Mononuclear cell (primary cell): ENCODE results near the gene VWA1. TPM values are rescaled to one million over a fixed set of nuclear protein-coding genes. Genes with fewer than 3 reads are reported as not detected.
"Not testable (repeated sequence)": the region's sequence is repeated elsewhere in the genome, so short reads cannot be mapped to it uniquely, and the experiment has no call there.

ENCODE experiments used
- H3K27me3 ChIP-seq: 2 replicates; pipeline ENCODE4 v1.6.0; 2011; ENCODE audit warnings: low read length, control low read depth; ENCODE audit not compliant: insufficient read depth
- H3K4me1 ChIP-seq: 2 replicates; pipeline ENCODE4 v1.5.1; 2011; ENCODE audit warnings: mild to moderate bottlenecking, low read length, control low read depth; ENCODE audit not compliant: insufficient read depth
- H3K4me3 ChIP-seq: 2 replicates; pipeline ENCODE4 v1.5.1; 2011; ENCODE audit warnings: mild to moderate bottlenecking, low read length, moderate library complexity
- H3K9me3 ChIP-seq: 2 replicates; pipeline ENCODE4 v1.5.1; 2011; ENCODE audit warnings: low read depth, mild to moderate bottlenecking, control low read depth, low read length
- total RNA-seq: library from RNA; depleted of rRNA; stranded (reverse); fragments of >200 nt; gene quantifications from one replicate; pipeline ENCODE4 v1.2.3, GENCODE V29; 2012

VWA1 gene
- total RNA-seq, 1 donor = 0.10 TPM

GRCh38 chr1:1417396-1417795 lies 18.1 kb upstream of the VWA1 start:
- not testable (repeated sequence) for H3K4me1 ChIP-seq, H3K27me3 ChIP-seq, H3K4me3 ChIP-seq, H3K9me3 ChIP-seq

GRCh38 chr1:1417825-1418463 lies 17.5 kb upstream of the VWA1 start:
- not testable (repeated sequence) for H3K27me3 ChIP-seq, H3K9me3 ChIP-seq, H3K4me3 ChIP-seq, H3K4me1 ChIP-seq

GRCh38 chr1:1418464-1419362 lies 16.8 kb upstream of the VWA1 start:
- no peaks in the 10 kb centered on the region for H3K9me3 ChIP-seq
- no peaks in the 10 kb centered on the region for H3K27me3 ChIP-seq
- H3K4me3 ChIP-seq = no peak overlapping the region
- H3K4me1 ChIP-seq = no peaks in the 10 kb centered on the region

GRCh38 chr1:1419363-1419812 lies 16.1 kb upstream of the VWA1 start:
- H3K4me1 ChIP-seq = no peaks in the 10 kb centered on the region
- H3K4me3 ChIP-seq = no peak overlapping the region
- no peaks in the 10 kb centered on the region for H3K9me3 ChIP-seq
- H3K27me3 ChIP-seq = no peaks in the 10 kb centered on the region

- Histone ChIP-seq H3K9me3 (no peaks in the 10 kb centered on the region), H3K27me3 (no peaks in the 10 kb centered on the region), H3K4me3 (no peak overlapping the region), H3K4me1 (no peaks in the 10 kb centered on the region)
Observed at GRCh38 chr1:1419813-1420653, 15.5 kb upstream of the VWA1 start.

GRCh38 chr1:1420654-1421141 lies 14.8 kb upstream of the VWA1 start:
- H3K4me3 ChIP-seq = no peak overlapping the region
- no peaks in the 10 kb centered on the region for H3K4me1 ChIP-seq
- H3K9me3 ChIP-seq = no peaks in the 10 kb centered on the region
- no peaks in the 10 kb centered on the region for H3K27me3 ChIP-seq

- H3K4me1 ChIP-seq = no peaks in the 10 kb centered on the region
- no peaks in the 10 kb centered on the region for H3K9me3 ChIP-seq
- no peaks in the 10 kb centered on the region for H3K27me3 ChIP-seq
- no peak within 1 kb of the TSS for H3K4me3 ChIP-seq
Observed at GRCh38 chr1:1421147-1421906, 14.2 kb upstream of the VWA1 start, which contains the start of gene ANKRD65. Gene ANKRD65, minus strand, starts transcription at chr1:1421276. Its CDS starts 271 bp downstream, at chr1:1421005.

GRCh38 chr1:1421907-1422464 lies 13.5 kb upstream of the VWA1 start:
- no peaks in the 10 kb centered on the region for H3K27me3 ChIP-seq

GRCh38 chr1:1422465-1423244 lies 12.8 kb upstream of the VWA1 start:
- H3K9me3 ChIP-seq = no peaks in the 10 kb centered on the region
- no peaks in the 10 kb centered on the region for H3K4me1 ChIP-seq
- no peak overlapping the region for H3K4me3 ChIP-seq
- H3K27me3 ChIP-seq = no peaks in the 10 kb centered on the region

More at GRCh38 chr1:1421907-1422464, 13.5 kb upstream of the VWA1 start:
- Histone ChIP-seq H3K4me1 (no peaks in the 10 kb centered on the region), H3K9me3 (no peaks in the 10 kb centered on the region), H3K4me3 (no peak overlapping the region)

GRCh38 chr1:1423245-1423597 lies 12.3 kb upstream of the VWA1 start:
- Histone ChIP-seq H3K4me1 (no peaks in the 10 kb centered on the region), H3K4me3 (no peak overlapping the region), H3K27me3 (no peaks in the 10 kb centered on the region), H3K9me3 (no peaks in the 10 kb centered on the region)

- Histone ChIP-seq H3K4me1 (no peaks in the 10 kb centered on the region), H3K4me3 (no peak overlapping the region), H3K9me3 (no peaks in the 10 kb centered on the region), H3K27me3 (no peaks in the 10 kb centered on the region)
Observed at GRCh38 chr1:1424707-1425106, 10.8 kb upstream of the VWA1 start.

- no peaks in the 10 kb centered on the region for H3K27me3 ChIP-seq
- H3K4me1 ChIP-seq = no peaks in the 10 kb centered on the region
- H3K9me3 ChIP-seq = no peaks in the 10 kb centered on the region
- H3K4me3 ChIP-seq = no peak overlapping the region
Observed at GRCh38 chr1:1425426-1425752, 10.1 kb upstream of the VWA1 start.

- Histone ChIP-seq H3K27me3 (no peaks in the 10 kb centered on the region), H3K4me3 (no peak overlapping the region), H3K4me1 (no peaks in the 10 kb centered on the region), H3K9me3 (no peaks in the 10 kb centered on the region)
Observed at GRCh38 chr1:1425753-1426495, 9.6 kb upstream of the VWA1 start.
